HG02763 (cell line): ENCODE measurements around the gene UST.
"Not testable (repeated sequence)": the region's sequence is repeated elsewhere in the genome, so short reads cannot be mapped to it uniquely, and the experiment has no call there.

Experiments
- ATAC-seq: cut with Tn5 transposase; IDR thresholded peaks from one replicate; pipeline ENCODE4 v1.9.1; 2021; ENCODE audit warnings: mild to moderate bottlenecking, moderate library complexity; ENCODE audit not compliant: unreplicated experiment

Gene UST

GRCh38 chr6:148996815-148997214, 250.0 kb downstream of the UST start:
- no peak for ATAC-seq

GRCh38 chr6:148997865-148998264, 251.0 kb downstream of the UST start:
- ATAC-seq = no peak

GRCh38 chr6:148998704-148999103, 251.9 kb downstream of the UST start:
- no peak for ATAC-seq

GRCh38 chr6:148999501-148999900, 252.7 kb downstream of the UST start:
- no peak for ATAC-seq

- ATAC-seq = no peak
Observed at GRCh38 chr6:148999929-149000468, 253.2 kb downstream of the UST start.

GRCh38 chr6:149001422-149001821, 254.6 kb downstream of the UST start:
- ATAC-seq = no peak

- ATAC-seq = no peak
Observed at GRCh38 chr6:149003560-149003959, 256.7 kb downstream of the UST start.

- no peak for ATAC-seq
Observed at GRCh38 chr6:149004664-149005063, 257.8 kb downstream of the UST start.

- not testable (repeated sequence) for ATAC-seq
Observed at GRCh38 chr6:149006236-149006635, 259.4 kb downstream of the UST start.

GRCh38 chr6:149006671-149007070, 259.8 kb downstream of the UST start:
- no peak for ATAC-seq

- no peak for ATAC-seq
Observed at GRCh38 chr6:149007846-149008245, 261.0 kb downstream of the UST start.

- ATAC-seq = no peak
Observed at GRCh38 chr6:149008741-149009140, 261.9 kb downstream of the UST start.

- no peak for ATAC-seq
Observed at GRCh38 chr6:149012040-149012545, 265.3 kb downstream of the UST start.

- no peak for ATAC-seq
Observed at GRCh38 chr6:149013586-149014344, 266.9 kb downstream of the UST start.

- ATAC-seq = no peak
Observed at GRCh38 chr6:149014631-149015534, 268.1 kb downstream of the UST start.

GRCh38 chr6:149015535-149016525, 269.0 kb downstream of the UST start:
- ATAC-seq = no peak

GRCh38 chr6:149016716-149017115, 269.9 kb downstream of the UST start:
- no peak for ATAC-seq

- ATAC-seq = no peak
Observed at GRCh38 chr6:149020319-149020718, 273.5 kb downstream of the UST start.

- no peak for ATAC-seq
Observed at GRCh38 chr6:149024361-149024760, 277.5 kb downstream of the UST start.

- no peak for ATAC-seq
Observed at GRCh38 chr6:149025061-149025460, 278.2 kb downstream of the UST start.
